ENCODE data around the gene PLXNC1.

PLXNC1 gene

DNA sequence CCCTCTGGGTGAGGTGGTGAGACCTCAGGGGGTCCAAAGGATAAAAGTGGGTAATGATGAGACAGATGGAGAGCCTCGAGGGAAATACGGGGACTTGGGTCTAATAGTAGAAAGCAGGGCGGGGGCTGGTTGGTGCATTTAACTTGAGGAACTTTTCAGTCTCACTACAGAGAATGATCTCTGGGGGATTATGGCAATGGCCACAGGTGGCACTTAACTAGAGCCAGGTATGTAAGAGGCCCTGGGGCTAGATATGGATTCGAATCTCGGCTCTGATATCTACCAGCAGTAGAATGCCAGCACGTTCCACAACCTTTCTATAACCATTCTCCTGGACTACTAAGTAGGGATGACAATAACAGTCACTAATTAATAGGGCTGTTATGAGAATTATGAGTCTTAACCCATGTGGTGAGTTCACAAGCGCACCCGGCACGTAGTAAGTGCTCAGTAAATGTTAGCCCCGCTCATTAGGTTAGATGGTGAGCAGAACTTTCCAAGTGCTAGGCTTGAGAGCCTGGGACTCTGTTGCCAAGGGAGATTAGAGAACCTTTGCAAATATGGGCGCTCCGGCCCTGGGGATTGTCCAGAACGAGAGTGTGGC is 888 bp upstream of the PLXNC1 start:
- no peaks in the 10 kb centered on the region for H3K9me3 ChIP-seq (ENCODE audit: control extremely low read depth in 1 of 5, control insufficient read depth in 4 of 5, insufficient read depth in 2 of 5, low read depth in 1 of 5, low read length in 4 of 5)
- WGBS (ENCODE audit: insufficient coverage), result 60% methylated on average over 10 of the region's 13 CpGs
- POLR2A ChIA-PET, result interaction anchor here (1.0 kb wide), 1 partner anchor 33 kb away, joined by 3 read pairs; no protein-coding TSS in a partner anchor
- H3K27me3 ChIP-seq (replicated peaks in 2 of 5; ENCODE audit: control insufficient read depth in 4 of 5, insufficient read depth in 5 of 5, low read length in 4 of 5), result peaks cover 0 to 3% (median 0%) of the 10 kb centered on the region in 5 experiments
- H3K36me3 ChIP-seq (ENCODE audit: control insufficient read depth in 4 of 4, insufficient read depth in 4 of 4, low read length in 3 of 4), result no peaks in the 10 kb centered on the region
- no peak for DNase-seq
- H3K4me3 ChIP-seq (ENCODE audit: control insufficient read depth in 1 of 7, extremely low read depth in 1 of 7, insufficient read depth in 4 of 7, low read depth in 2 of 7, low read length in 6 of 7), result peak overlapping the region; percentile 65 to 93 (median 78)
- no peak overlapping the region for H3K27ac ChIP-seq (ENCODE audit: insufficient read depth in 1 of 2, low read depth in 1 of 2, low read length in 2 of 2, poor library complexity in 1 of 2, severe bottlenecking in 2 of 2)
- CTCF ChIA-PET, result interaction anchor here (1.2 to 12.5 kb wide), 7 partner anchors 10 to 287 kb away, joined by 3 to 193 read pairs (median 4); no protein-coding TSS in a partner anchor
- peaks cover 11 to 53% (median 46%) of the 10 kb centered on the region in 4 experiments for H3K4me1 ChIP-seq (ENCODE audit: control extremely low read depth in 1 of 4, control insufficient read depth in 4 of 4, insufficient read depth in 4 of 4, low read length in 3 of 4)

DNA sequence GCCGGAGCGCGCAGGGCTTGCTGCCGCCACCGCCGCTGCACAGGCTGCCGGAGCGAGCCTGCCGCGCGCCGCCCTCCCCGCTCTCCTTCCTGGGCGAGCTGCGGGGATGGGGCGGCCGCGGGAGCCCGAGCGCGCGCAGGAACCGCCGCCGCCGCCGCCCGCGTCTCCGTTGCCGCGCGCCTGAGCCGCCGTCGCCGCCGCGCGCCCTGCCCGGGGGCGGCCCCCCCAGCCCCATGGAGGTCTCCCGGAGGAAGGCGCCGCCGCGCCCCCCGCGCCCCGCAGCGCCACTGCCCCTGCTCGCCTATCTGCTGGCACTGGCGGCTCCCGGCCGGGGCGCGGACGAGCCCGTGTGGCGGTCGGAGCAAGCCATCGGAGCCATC is 352 bp downstream of the PLXNC1 start:
- Histone ChIP-seq H3K36me3 (ENCODE audit: control insufficient read depth in 4 of 4, insufficient read depth in 4 of 4, low read length in 3 of 4) (peaks cover 0 to 5% (median 1%) of the 10 kb centered on the region in 4 experiments), H3K27me3 (replicated peaks in 2 of 5; ENCODE audit: control insufficient read depth in 4 of 5, insufficient read depth in 5 of 5, low read length in 4 of 5) (peaks cover 0 to 3% (median 0%) of the 10 kb centered on the region in 5 experiments), H3K4me3 (ENCODE audit: control insufficient read depth in 1 of 7, extremely low read depth in 1 of 7, insufficient read depth in 4 of 7, low read depth in 2 of 7, low read length in 6 of 7) (peak overlapping the region; percentile 65 to 93 (median 78)), H3K4me1 (ENCODE audit: control extremely low read depth in 1 of 4, control insufficient read depth in 4 of 4, insufficient read depth in 4 of 4, low read length in 3 of 4) (peaks cover 11 to 60% (median 48%) of the 10 kb centered on the region in 4 experiments), H3K9me3 (ENCODE audit: control extremely low read depth in 1 of 5, control insufficient read depth in 4 of 5, insufficient read depth in 2 of 5, low read depth in 1 of 5, low read length in 4 of 5) (no peaks in the 10 kb centered on the region), H3K27ac (ENCODE audit: insufficient read depth in 1 of 2, low read depth in 1 of 2, low read length in 2 of 2, poor library complexity in 1 of 2, severe bottlenecking in 2 of 2) (no peak overlapping the region)
- CTCF ChIA-PET, result interaction anchor here (0.8 to 12.5 kb wide), 23 partner anchors 9 to 381 kb away, joined by 3 to 193 read pairs (median 5); no protein-coding TSS in a partner anchor
- 0% methylated on average over 43 of the region's 62 CpGs for WGBS (ENCODE audit: insufficient coverage)
- peak in 1 of 3 donors; percentile 56 for DNase-seq
- POLR2A ChIA-PET, result interaction anchor here (0.8 to 1.7 kb wide), 6 partner anchors 20 to 141 kb away, joined by 3 to 7 read pairs (median 4); no protein-coding TSS in a partner anchor

DNA sequence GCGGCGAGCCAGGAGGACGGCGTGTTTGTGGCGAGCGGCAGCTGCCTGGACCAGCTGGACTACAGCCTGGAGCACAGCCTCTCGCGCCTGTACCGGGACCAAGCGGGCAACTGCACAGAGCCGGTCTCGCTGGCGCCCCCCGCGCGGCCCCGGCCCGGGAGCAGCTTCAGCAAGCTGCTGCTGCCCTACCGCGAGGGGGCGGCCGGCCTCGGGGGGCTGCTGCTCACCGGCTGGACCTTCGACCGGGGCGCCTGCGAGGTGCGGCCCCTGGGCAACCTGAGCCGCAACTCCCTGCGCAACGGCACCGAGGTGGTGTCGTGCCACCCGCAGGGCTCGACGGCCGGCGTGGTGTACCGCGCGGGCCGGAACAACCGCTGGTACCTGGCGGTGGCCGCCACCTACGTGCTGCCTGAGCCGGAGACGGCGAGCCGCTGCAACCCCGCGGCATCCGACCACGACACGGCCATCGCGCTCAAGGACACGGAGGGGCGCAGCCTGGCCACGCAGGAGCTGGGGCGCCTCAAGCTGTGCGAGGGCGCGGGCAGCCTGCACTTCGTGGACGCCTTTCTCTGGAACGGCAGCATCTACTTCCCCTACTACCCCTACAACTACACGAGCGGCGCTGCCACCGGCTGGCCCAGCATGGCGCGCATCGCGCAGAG is 873 bp downstream of the PLXNC1 start:
- WGBS (ENCODE audit: insufficient coverage), result under 1% methylated on average over 66 of the region's 76 CpGs
- peaks cover 11 to 60% (median 48%) of the 10 kb centered on the region in 4 experiments for H3K4me1 ChIP-seq (ENCODE audit: control extremely low read depth in 1 of 4, control insufficient read depth in 4 of 4, insufficient read depth in 4 of 4, low read length in 3 of 4)
- ChIA-PET POLR2A (interaction anchor here (0.5 to 1.7 kb wide), 8 partner anchors 19 to 91 kb away, joined by 3 to 8 read pairs (median 4); no protein-coding TSS in a partner anchor), CTCF (interaction anchor here (0.8 to 12.5 kb wide), 26 partner anchors 9 to 381 kb away, joined by 3 to 193 read pairs (median 5); no protein-coding TSS in a partner anchor)
- H3K4me3 ChIP-seq (ENCODE audit: control insufficient read depth in 1 of 7, extremely low read depth in 1 of 7, insufficient read depth in 4 of 7, low read depth in 2 of 7, low read length in 6 of 7), result peak overlapping the region; percentile 65 to 93 (median 78)
- H3K9me3 ChIP-seq (ENCODE audit: control extremely low read depth in 1 of 5, control insufficient read depth in 4 of 5, insufficient read depth in 2 of 5, low read depth in 1 of 5, low read length in 4 of 5), result no peaks in the 10 kb centered on the region
- peaks cover 0 to 5% (median 2%) of the 10 kb centered on the region in 4 experiments for H3K36me3 ChIP-seq (ENCODE audit: control insufficient read depth in 4 of 4, insufficient read depth in 4 of 4, low read length in 3 of 4)
- peak overlapping the region in 1 of 2 experiments; percentile 47 for H3K27ac ChIP-seq (ENCODE audit: insufficient read depth in 1 of 2, low read depth in 1 of 2, low read length in 2 of 2, poor library complexity in 1 of 2, severe bottlenecking in 2 of 2)
- peaks cover 0 to 3% (median 0%) of the 10 kb centered on the region in 5 experiments for H3K27me3 ChIP-seq (replicated peaks in 2 of 5; ENCODE audit: control insufficient read depth in 4 of 5, insufficient read depth in 5 of 5, low read length in 4 of 5)
- peak; percentile 72 to 83 (median 79) for DNase-seq

GRCh38 chr12:94149781-94150239 is 1.4 kb downstream of the PLXNC1 start:
- Histone ChIP-seq H3K36me3 (ENCODE audit: control insufficient read depth in 4 of 4, insufficient read depth in 4 of 4, low read length in 3 of 4) (peaks cover 0 to 5% (median 2%) of the 10 kb centered on the region in 4 experiments), H3K4me1 (ENCODE audit: control extremely low read depth in 1 of 4, control insufficient read depth in 4 of 4, insufficient read depth in 4 of 4, low read length in 3 of 4) (peaks cover 11 to 57% (median 48%) of the 10 kb centered on the region in 4 experiments), H3K27me3 (replicated peaks in 2 of 5; ENCODE audit: control insufficient read depth in 4 of 5, insufficient read depth in 5 of 5, low read length in 4 of 5) (peaks cover 0 to 3% (median 0%) of the 10 kb centered on the region in 5 experiments), H3K27ac (ENCODE audit: insufficient read depth in 1 of 2, low read depth in 1 of 2, low read length in 2 of 2, poor library complexity in 1 of 2, severe bottlenecking in 2 of 2) (peak overlapping the region in 1 of 2 experiments; percentile 47), H3K9me3 (ENCODE audit: control extremely low read depth in 1 of 5, control insufficient read depth in 4 of 5, insufficient read depth in 2 of 5, low read depth in 1 of 5, low read length in 4 of 5) (no peaks in the 10 kb centered on the region), H3K4me3 (ENCODE audit: control insufficient read depth in 1 of 7, extremely low read depth in 1 of 7, insufficient read depth in 4 of 7, low read depth in 2 of 7, low read length in 6 of 7) (peak overlapping the region; percentile 65 to 93 (median 78))
- ChIA-PET CTCF (interaction anchor here (0.8 to 12.5 kb wide), 24 partner anchors 8 to 380 kb away, joined by 3 to 193 read pairs (median 5); no protein-coding TSS in a partner anchor), POLR2A (interaction anchor here (0.6 to 1.7 kb wide), 7 partner anchors 18 to 91 kb away, joined by 3 to 8 read pairs (median 4); no protein-coding TSS in a partner anchor)
- DNase-seq, result peak in 1 of 3 donors; percentile 32
- 0% methylated on average over 37 of the region's 49 CpGs for WGBS (ENCODE audit: insufficient coverage)

DNA sequence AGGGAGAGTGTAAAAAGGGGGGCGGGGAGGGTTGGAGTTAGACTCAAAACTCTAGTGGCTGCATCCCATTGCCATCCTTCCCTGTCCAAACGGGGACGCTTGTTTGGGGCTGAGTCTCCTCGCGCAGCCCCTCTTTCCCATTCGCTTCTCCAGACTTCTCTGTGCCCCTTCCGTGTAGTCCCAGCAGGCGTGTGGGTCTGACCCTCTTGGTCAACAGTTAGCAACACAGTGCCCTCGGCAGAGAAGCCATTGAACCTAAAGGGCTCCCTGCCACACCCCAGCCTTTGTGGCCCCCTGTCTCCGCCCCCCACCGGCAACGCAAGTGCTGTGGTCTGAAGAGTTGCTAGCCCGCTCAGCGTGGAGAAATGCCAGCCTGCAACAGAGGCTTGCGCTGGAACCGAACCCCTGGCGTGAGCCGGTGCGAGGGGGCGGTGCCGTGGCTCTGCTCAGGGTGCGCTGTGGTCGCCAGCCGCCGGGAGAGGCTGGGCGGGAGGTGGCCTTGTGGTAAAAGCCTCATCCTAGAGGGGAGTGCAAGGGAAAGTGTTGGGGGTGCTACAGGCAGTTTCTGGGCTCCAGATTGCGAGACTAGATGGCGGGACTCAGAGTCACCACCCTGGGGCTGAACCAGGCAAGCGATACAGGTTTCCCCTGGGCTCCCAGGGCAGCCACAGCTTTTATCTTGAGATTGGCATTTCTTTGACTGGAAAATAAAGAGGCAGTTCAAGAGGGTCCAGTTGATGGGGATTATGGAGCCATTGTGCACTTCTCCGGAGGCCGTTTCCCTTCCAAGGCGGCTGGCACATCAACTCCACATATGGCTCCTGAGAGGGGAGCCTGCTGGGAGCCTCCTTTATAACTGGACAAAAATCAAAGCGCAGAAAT is 2.1 kb downstream of the PLXNC1 start:
- ChIA-PET POLR2A (interaction anchor here (0.6 kb wide), 1 partner anchor 29 kb away, joined by 3 read pairs; no protein-coding TSS in a partner anchor), CTCF (interaction anchor here (0.8 to 12.5 kb wide), 21 partner anchors 8 to 285 kb away, joined by 3 to 193 read pairs (median 6); no protein-coding TSS in a partner anchor)
- H3K9me3 ChIP-seq (ENCODE audit: control extremely low read depth in 1 of 5, control insufficient read depth in 4 of 5, insufficient read depth in 2 of 5, low read depth in 1 of 5, low read length in 4 of 5), result no peaks in the 10 kb centered on the region
- H3K27ac ChIP-seq (ENCODE audit: insufficient read depth in 1 of 2, low read depth in 1 of 2, low read length in 2 of 2, poor library complexity in 1 of 2, severe bottlenecking in 2 of 2), result peak overlapping the region in 1 of 2 experiments; percentile 47
- peaks cover 0 to 3% (median 0%) of the 10 kb centered on the region in 5 experiments for H3K27me3 ChIP-seq (replicated peaks in 2 of 5; ENCODE audit: control insufficient read depth in 4 of 5, insufficient read depth in 5 of 5, low read length in 4 of 5)
- peak overlapping the region; percentile 65 to 93 (median 78) for H3K4me3 ChIP-seq (ENCODE audit: control insufficient read depth in 1 of 7, extremely low read depth in 1 of 7, insufficient read depth in 4 of 7, low read depth in 2 of 7, low read length in 6 of 7)
- peaks cover 0 to 5% (median 2%) of the 10 kb centered on the region in 4 experiments for H3K36me3 ChIP-seq (ENCODE audit: control insufficient read depth in 4 of 4, insufficient read depth in 4 of 4, low read length in 3 of 4)
- DNase-seq, result peak in 2 of 3 donors; percentile 83 to 89
- 6% methylated on average over 32 of the region's 33 CpGs for WGBS (ENCODE audit: insufficient coverage)
- peaks cover 11 to 53% (median 46%) of the 10 kb centered on the region in 4 experiments for H3K4me1 ChIP-seq (ENCODE audit: control extremely low read depth in 1 of 4, control insufficient read depth in 4 of 4, insufficient read depth in 4 of 4, low read length in 3 of 4)

DNA sequence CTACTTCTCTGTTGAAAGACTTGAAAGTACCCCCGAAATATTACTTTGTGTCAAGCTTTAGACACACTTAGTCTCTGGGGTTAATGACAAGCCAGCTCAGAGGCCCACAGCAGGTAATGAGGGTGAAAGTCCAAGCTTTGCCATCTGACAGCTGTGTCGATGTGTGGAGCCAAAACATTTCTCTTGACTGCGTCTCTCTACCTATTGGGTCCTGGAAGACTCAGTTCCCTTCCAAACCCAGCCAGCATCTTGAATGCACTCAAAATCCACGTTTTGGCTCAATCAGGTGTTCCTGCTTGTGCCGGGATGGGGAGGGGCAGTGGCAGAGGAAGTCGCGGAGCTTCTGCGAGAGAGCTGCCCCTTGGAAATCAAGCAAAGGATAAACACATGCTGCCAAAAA is 3.2 kb downstream of the PLXNC1 start:
- no peaks in the 10 kb centered on the region for H3K9me3 ChIP-seq (ENCODE audit: control extremely low read depth in 1 of 5, control insufficient read depth in 4 of 5, insufficient read depth in 2 of 5, low read depth in 1 of 5, low read length in 4 of 5)
- peaks cover 9 to 46% (median 43%) of the 10 kb centered on the region in 4 experiments for H3K4me1 ChIP-seq (ENCODE audit: control extremely low read depth in 1 of 4, control insufficient read depth in 4 of 4, insufficient read depth in 4 of 4, low read length in 3 of 4)
- H3K4me3 ChIP-seq (ENCODE audit: control insufficient read depth in 1 of 7, extremely low read depth in 1 of 7, insufficient read depth in 4 of 7, low read depth in 2 of 7, low read length in 6 of 7), result peak overlapping the region in 6 of 7 experiments; percentile 65 to 93 (median 82)
- 24% methylated on average over 8 of the region's 8 CpGs for WGBS (ENCODE audit: insufficient coverage)
- ChIA-PET CTCF (interaction anchor here (1.1 to 12.5 kb wide), 13 partner anchors 9 to 284 kb away, joined by 3 to 193 read pairs (median 5); no protein-coding TSS in a partner anchor), POLR2A (interaction anchor here (1.1 kb wide), 1 partner anchor 27 kb away, joined by 3 read pairs; no protein-coding TSS in a partner anchor)
- H3K27me3 ChIP-seq (replicated peaks in 2 of 5; ENCODE audit: control insufficient read depth in 4 of 5, insufficient read depth in 5 of 5, low read length in 4 of 5), result peaks cover 0 to 3% (median 0%) of the 10 kb centered on the region in 5 experiments
- peaks cover 0 to 5% (median 2%) of the 10 kb centered on the region in 4 experiments for H3K36me3 ChIP-seq (ENCODE audit: control insufficient read depth in 4 of 4, insufficient read depth in 4 of 4, low read length in 3 of 4)
- peak overlapping the region in 1 of 2 experiments; percentile 30 for H3K27ac ChIP-seq (ENCODE audit: insufficient read depth in 1 of 2, low read depth in 1 of 2, low read length in 2 of 2, poor library complexity in 1 of 2, severe bottlenecking in 2 of 2)
- no peak for DNase-seq
